COLO668 (cell line): ENCODE data around the gene THBS3.
"Not testable (repeated sequence)": the region's sequence is repeated elsewhere in the genome, so short reads cannot be mapped to it uniquely, and the experiment has no call there.

Experiments used
- DNase-seq: peaks from one replicate; lab custom pipeline; 2025; ENCODE audit not compliant: unreplicated experiment; lab: John Stamatoyannopoulos, UW

The THBS3 gene

DNA sequence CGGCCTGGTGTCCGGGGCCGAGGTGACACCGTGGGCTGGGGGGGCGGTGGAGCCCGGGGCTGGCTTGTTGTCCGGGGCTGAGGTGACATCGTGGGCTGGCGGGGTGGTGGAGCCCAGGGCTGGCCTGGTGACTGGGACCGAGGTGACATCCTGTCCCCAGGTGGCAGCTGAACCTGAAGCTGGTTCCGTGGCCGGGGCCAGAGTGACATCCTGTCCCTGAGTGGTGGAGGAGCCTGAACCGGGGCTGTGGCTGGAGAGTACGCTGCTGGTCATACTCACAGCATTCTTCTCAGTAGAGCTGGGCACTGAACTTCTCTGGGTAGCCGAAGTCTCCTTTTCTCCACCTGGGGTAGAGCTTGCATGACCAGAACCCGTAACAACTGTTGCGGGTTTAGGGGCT lies 15.8 kb downstream of the THBS3 start:
- DNase-seq = peak; percentile 82

- DNase-seq = not testable (repeated sequence)
These were observed 17.8 kb downstream of the THBS3 start for GRCh38 chr1:155189926-155190325.

DNA sequence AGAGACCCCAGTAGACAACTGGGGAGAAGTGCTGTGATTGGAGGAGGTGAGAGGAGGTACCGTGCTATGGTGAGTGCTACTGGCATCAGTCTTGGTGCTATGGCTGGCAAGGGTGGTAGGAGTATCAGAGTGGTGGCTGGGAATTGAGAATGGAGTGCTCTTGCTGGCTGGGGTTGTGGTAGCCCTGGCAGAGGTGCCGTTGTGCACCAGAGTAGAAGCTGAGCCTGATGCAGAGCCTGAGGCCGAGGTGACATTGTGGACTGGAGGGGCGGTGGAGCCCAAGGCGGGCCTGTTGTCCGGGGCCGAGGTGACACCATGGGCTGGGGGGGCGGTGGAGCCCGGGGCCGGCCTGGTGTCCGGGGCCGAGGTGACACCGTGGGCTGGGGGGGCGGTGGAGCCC lies 19.4 kb downstream of the THBS3 start:
- peak; percentile 23 for DNase-seq

- peak; percentile 46 for DNase-seq
These were observed 20.2 kb downstream of the THBS3 start for GRCh38 chr1:155187456-155187891.

DNA sequence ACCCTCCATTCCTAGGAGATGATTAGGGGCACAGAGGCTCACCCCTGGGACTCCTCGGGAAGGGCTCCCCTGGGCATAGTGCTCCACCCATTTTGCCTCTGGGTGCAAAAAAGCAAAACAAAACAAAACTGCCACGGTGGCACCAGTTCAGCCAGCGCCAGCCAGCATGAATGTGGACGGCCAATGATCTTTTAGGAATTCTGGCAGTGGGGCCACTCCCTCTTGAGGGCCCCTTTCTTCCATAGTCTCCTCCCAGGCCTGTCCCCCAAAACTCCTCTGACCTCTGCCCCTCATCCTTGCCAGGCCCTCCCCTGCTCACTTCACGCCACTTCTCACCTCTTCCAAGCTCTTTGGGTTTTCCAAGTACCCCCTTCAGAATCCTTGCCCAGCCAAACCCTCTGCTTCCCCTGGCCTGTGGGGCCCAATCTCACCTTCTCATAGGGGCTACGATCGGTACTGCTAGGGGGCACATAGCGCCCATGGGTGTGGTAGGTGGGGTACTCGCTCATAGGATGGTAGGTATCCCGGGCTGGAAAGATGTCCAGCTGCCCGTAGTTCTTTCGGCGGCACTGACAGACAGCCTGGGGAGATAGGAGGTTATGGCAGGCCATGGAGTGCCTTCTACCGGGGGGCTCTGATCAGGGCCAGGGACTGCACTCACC lies 20.8 kb downstream of the THBS3 start:
- DNase-seq = peak; percentile 64

DNA sequence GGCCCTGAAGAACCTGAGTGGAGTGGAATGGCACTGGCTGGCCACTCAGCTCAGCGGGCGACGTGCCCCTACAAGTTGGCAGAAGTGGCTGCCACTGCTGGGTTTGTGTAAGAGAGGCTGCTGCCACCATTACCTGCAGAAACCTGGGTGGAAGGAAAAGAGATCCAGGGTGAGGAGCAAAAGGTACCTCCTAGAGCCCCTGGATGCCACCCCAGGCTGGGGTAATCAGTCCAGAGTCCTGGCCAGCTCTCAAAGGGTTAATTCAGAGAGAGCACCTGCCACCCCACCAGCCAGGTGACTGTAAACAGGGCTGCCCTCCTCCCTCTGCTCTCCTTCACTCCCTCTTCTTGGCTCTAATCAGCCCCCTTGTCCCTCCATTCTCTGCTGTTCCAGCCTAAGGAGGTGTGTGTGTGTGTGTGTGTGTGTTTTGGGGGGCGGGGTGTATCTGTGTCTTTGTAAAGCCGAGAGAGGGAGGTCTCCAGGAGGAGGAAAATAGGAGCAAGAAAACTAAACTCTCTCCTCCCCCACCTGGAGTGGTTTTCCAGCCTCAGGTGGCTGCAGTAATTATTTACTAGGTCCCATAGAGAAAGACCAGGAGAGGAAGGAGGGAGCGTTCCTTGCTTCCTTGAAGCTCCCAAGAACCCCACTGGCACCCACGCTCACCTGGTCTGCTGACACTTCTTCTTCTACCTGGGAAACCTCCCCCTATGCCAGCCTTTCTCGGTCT lies 21.5 kb downstream of the THBS3 start:
- peak; percentile 68 for DNase-seq

DNA sequence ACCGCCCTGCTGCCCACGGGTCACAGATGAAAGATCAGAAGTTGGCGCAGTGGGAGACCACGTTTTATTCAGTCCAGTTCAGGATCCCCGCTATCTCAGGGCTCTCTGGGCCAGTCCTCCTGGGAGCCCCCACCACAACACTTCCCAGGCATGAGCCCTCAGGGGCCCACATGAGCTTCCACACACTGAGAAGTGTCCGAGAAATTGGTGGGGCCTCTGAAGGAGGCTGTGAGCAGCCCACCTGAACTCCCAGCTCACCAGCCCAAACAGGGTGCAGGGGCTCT lies 22.0 kb downstream of the THBS3 start:
- no peak for DNase-seq

- peak; percentile 87 for DNase-seq
These were observed 22.6 kb downstream of the THBS3 start for GRCh38 chr1:155184835-155185782.

GRCh38 chr1:155184351-155184811 lies 23.3 kb downstream of the THBS3 start:
- no peak for DNase-seq

GRCh38 chr1:155183775-155184221 lies 23.9 kb downstream of the THBS3 start:
- DNase-seq = no peak

DNA sequence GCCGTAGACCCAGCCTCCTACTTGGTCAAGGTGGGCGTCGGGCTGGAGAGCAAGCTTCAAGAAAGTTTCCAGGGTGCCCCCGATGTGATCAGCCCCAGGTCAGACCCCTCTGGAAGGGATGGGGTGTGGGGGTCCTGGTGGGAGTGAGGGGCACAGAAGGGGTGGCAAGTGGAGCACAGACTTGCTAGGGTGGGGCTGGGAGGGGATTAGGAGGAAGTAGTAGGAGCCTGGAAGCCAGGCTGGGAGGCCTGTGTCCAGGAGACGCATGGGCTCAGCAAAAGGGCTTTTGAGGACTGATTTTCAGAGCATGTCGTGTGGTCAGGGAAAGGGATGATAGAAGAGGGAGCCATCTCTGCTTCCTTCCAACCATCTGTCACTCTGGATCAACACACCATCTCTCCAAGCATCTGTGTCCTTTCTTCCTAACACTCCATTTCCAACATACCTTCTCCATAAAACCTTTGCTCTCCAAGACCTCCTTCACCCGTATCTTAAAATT lies 25.6 kb downstream of the THBS3 start:
- no peak for DNase-seq

DNA sequence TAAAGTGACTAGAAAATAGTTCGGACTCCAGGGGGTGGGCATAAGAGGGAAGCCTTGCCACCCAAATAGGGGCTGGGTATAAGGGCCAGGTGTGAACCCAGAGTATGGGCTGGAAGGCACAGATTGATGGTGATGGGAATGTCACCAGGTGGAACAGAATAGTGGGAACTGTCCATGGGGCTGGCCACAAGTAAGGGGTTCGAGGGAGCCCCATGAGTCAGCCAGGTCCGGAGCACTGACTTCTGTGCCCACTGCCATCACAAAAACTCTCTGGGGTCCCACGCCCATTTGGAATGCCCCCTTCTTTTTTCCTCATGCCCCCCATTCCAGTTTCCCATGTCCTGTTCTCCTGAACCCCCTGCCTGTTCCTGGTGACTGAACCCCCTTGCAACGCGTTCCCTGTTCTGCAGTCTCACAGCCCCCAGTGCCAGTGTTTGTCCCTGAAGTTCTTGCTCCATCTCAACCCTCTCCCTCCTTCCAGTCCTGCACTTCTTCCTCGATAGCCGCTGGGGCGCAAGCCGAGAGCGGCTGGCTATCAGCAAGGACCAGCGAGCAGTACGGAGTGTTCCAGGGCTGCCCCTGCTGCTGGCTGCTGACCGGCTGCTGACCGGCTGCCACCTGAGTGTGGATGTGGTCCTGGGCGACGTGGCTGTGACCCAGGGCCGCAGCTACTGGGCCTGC lies 26.2 kb downstream of the THBS3 start:
- DNase-seq = no peak

DNA sequence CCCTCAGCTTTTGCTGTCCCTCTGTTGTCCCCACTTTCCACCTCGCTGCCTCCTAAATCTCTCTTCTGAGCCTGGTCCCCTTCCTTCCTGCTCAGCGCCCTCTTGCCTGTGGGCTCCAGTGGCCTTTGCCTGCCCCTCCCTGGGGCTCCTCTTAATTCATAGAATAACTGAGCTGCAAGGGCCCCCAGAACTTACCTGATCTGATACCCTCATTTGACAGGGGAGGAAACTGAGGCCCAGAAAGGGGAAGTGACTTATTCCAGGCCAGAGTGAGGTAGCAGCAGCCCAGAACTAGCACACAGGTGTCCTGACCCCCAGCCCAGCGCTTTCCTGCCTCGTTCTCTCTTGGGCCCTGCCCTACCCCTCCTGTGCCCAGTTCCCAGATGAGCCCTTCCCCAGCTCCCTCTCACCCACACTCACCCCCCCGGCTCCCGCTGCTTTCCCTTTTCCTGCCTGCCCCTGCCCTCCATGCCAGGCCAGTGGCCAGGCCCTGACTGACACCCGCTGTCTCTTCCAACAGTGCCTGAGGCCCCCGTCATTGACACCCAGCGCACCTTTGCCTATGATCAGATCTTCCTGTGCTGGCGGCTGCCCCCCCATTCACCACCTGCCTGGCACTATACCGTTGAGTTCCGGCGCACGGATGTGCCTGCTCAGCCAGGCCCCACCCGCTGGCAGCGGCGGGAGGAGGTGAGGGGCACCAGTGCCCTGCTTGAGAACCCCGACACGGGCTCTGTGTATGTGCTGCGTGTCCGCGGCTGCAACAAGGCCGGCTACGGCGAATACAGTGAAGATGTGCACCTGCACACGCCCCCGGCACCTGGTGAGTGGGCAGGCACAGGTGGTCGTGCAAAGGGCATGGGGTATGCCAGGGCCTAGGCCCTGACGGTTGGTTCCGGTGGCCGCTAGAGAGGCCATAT lies 28.3 kb downstream of the THBS3 start:
- no peak for DNase-seq

GRCh38 chr1:155178441-155179111 lies 29.1 kb downstream of the THBS3 start:
- DNase-seq = no peak

DNA sequence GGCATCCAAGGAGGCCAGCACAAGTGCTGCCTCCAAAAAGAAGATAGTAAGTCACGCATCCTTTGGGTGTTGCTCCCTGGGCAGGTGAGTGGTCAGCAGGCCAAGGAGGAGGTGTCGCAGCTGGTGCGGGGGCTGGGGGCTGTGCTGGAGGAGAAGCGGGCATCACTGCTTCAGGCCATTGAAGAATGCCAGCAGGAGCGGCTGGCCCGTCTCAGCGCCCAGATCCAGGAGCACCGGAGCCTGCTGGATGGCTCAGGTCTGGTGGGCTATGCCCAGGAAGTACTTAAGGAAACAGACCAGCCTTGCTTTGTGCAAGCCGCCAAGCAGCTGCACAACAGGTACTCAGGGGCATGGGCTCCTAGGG lies 29.8 kb downstream of the THBS3 start:
- DNase-seq = no peak

DNA sequence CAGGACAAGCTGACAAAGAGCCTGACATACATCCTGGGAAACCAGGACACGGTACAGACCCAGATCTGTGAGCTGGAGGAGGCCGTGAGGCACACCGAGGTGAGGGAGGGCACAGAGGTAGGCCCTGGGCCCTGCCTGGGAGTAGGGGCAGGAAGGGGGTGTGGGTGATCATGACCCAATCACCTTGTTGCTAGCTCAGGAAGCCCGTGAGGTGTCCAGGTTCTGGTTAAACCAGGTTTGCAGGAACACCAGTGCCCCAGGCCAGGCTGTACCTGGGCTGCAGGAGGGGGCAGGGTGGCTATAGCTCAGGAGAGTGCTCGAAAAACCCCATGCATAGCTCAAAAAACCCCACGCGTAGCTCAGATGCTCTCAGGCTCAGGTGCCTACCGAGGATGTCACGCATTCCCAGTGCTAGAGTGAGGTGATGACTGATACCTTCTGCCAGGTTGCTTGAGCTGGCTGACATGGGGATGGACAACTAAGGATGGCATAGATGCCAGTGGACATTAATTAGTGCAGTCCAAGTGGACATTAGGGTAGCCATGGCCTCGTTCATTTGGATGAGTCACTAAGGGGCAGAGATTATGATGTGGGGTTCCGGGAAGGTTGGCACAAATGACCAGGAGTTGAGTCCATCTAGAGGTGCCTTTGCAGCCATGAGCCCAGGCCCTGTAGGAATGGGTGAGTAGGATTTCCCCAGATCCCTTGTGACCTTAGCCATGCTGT lies 30.3 kb downstream of the THBS3 start:
- no peak for DNase-seq

DNA sequence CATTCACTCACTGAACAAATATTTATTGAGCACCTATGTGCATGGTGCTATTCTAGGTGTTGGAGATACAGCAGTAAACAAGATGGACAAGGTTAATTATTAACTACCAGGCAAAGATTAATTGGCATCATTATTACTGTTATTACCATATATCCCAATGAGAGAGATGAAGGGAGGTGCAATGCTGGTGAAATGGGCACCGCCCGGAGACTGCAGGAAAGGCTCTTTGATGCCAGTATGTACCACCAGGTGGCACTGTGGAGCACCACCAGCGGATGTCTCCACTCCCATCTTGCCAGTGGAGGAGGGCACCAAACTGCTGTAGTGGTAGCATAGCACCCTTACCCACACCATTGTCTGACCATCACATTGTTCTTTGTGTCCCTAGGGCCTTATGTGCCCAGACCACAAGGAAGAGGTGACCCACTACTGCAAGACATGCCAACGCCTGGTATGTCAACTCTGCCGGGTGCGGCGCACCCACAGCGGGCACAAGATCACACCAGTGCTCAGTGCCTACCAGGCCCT lies 31.1 kb downstream of the THBS3 start:
- DNase-seq = peak; percentile 96

DNA sequence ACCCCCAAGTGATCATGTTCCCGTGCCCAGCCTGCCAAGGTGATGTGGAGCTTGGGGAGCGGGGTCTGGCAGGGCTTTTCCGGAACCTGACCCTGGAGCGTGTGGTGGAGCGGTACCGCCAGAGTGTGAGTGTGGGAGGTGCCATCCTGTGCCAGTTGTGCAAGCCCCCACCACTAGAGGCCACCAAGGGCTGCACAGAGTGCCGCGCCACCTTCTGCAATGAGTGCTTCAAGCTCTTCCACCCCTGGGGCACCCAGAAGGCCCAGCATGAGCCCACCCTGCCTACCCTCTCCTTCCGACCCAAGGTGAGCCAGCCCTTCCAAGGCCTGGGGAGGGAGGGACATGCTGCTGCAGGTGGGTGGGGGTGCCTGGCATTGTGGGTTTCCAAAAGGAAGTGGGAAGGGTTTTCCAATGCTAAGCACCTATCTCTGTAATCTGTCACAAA lies 31.7 kb downstream of the THBS3 start:
- DNase-seq = peak; percentile 88
